MM.1S (cell line): ENCODE measurements around the gene TMEM106C.

Source experiments
- DNase-seq: peaks from one replicate; pipeline ENCODE4 v3.0.0-alpha.2; 2015
- H2AFZ ChIP-seq: fragments of 300-600 bp; sonication (generic); 2 replicates; pipeline ENCODE4 v1.6.0; 2016; ENCODE audit warnings: antibody characterized with exemption, low read length
- H3F3A ChIP-seq: fragments of 300-600 bp; sonication (generic); 2 replicates; pipeline ENCODE4 v1.6.1; 2016; ENCODE audit warnings: mild to moderate bottlenecking, antibody characterized with exemption, low read length, moderate library complexity, mixed read lengths; ENCODE audit not compliant: insufficient read depth
- H3K27ac ChIP-seq: fragments of 300-600 bp; sonication (generic); 2 replicates; pipeline ENCODE4 v1.5.1; 2016; ENCODE audit warnings: mild to moderate bottlenecking, low read length
- H3K27me3 ChIP-seq: fragments of 300-600 bp; sonication (generic); replicated peaks from 2 replicates; pipeline ENCODE4 v1.6.0; 2016; ENCODE audit warnings: low read length; ENCODE audit not compliant: insufficient read depth
- H3K36me3 ChIP-seq: fragments of 300-600 bp; sonication (generic); replicated peaks from 2 replicates; pipeline ENCODE4 v1.6.1; 2016; ENCODE audit warnings: mild to moderate bottlenecking, low read length, mixed read lengths; ENCODE audit not compliant: insufficient read depth
- H3K4me1 ChIP-seq: fragments of 300-600 bp; sonication (generic); 2 replicates; pipeline ENCODE4 v1.6.1; 2016; ENCODE audit warnings: low read length, mixed read lengths
- H3K4me2 ChIP-seq: fragments of 300-600 bp; sonication (generic); 2 replicates; pipeline ENCODE4 v1.6.0; 2016; ENCODE audit warnings: low read depth, low read length
- H3K4me3 ChIP-seq: fragments of 300-600 bp; sonication (generic); 2 replicates; pipeline ENCODE4 v1.5.1; 2016; ENCODE audit warnings: low read length, mixed read lengths
- H3K79me2 ChIP-seq: fragments of 300-600 bp; sonication (generic); 2 replicates; pipeline ENCODE4 v1.6.1; 2016; ENCODE audit warnings: mixed run types, low read length, mixed read lengths
- H3K9ac ChIP-seq: fragments of 300-600 bp; sonication (generic); 2 replicates; pipeline ENCODE4 v1.6.1; 2016; ENCODE audit warnings: low read length, mixed read lengths
- H3K9me2 ChIP-seq: fragments of 300-600 bp; sonication (generic); replicated peaks from 2 replicates; pipeline ENCODE4 v1.6.1; 2016; ENCODE audit warnings: mild to moderate bottlenecking, low read length, mixed read lengths; ENCODE audit not compliant: insufficient read depth
- H3K9me3 ChIP-seq: fragments of 300-600 bp; sonication (generic); replicated peaks from 2 replicates; pipeline ENCODE4 v1.6.1; 2016; ENCODE audit warnings: mild to moderate bottlenecking, low read length, mixed read lengths; ENCODE audit not compliant: insufficient read depth
- H4K20me1 ChIP-seq: fragments of 300-600 bp; sonication (generic); 2 replicates; pipeline ENCODE4 v1.6.1; 2016; ENCODE audit warnings: mild to moderate bottlenecking, low read length, moderate library complexity, mixed read lengths; ENCODE audit not compliant: insufficient read depth
- CTCF ChIP-seq: fragments of 300-600 bp; sonication (generic); IDR thresholded peaks from 2 replicates; pipeline ENCODE4 v1.5.1; 2016; ENCODE audit warnings: antibody characterized with exemption, low read length, mixed read lengths
- EZH2 ChIP-seq: fragments of 300-600 bp; sonication (generic); optimal IDR thresholded peaks from 2 replicates; pipeline ENCODE3; 2017; ENCODE audit warnings: low read depth, mild to moderate bottlenecking, antibody characterized with exemption, low read length, mixed read lengths
- EZH2phosphoT487 ChIP-seq: fragments of 300-600 bp; sonication (generic); IDR thresholded peaks from 2 replicates; pipeline ENCODE4 v1.6.1; 2018; ENCODE audit warnings: antibody characterized with exemption, low read length

The TMEM106C gene

GRCh38 chr12:47947341-47947740 is 16.1 kb upstream of the TMEM106C start:
- Histone ChIP-seq H3K9me2 (no peaks in the 10 kb centered on the region), H3K4me3 (no peak overlapping the region), H3K79me2 (no peaks in the 10 kb centered on the region), H3F3A (no peaks in the 10 kb centered on the region), H3K9me3 (no peaks in the 10 kb centered on the region), H3K4me1 (0 out of 2 replicates have a peak, but pooled peaks cover 2% of the 10 kb centered on the region), H3K4me2 (no peak overlapping the region), H3K27me3 (no peaks in the 10 kb centered on the region), H4K20me1 (no peaks in the 10 kb centered on the region), H3K27ac (no peak overlapping the region), H3K9ac (no peak overlapping the region), H2AFZ (no peak overlapping the region), H3K36me3 (no peaks in the 10 kb centered on the region)
- TF ChIP-seq EZH2, result no peak
- no peak for TF ChIP-seq EZH2phosphoT487
- no peak for TF ChIP-seq CTCF
- DNase-seq, result no peak

- H3K36me3 ChIP-seq, result no peaks in the 10 kb centered on the region
- peak; percentile 58 for DNase-seq
- H3K27me3 ChIP-seq, result no peaks in the 10 kb centered on the region
- H3K9me2 ChIP-seq, result no peaks in the 10 kb centered on the region
- peak overlapping the region; percentile 26; the same call in 1 of the 2 replicates for H3K4me3 ChIP-seq
- no peaks in the 10 kb centered on the region for H3K9me3 ChIP-seq
- H3K4me1 ChIP-seq, result 0 out of 2 replicates have a peak, but pooled peaks cover 2% of the 10 kb centered on the region
- peak overlapping the region; percentile 90 for H2AFZ ChIP-seq
- H3K9ac ChIP-seq, result peak overlapping the region; percentile 25; the same call in 1 of the 2 replicates
- no peaks in the 10 kb centered on the region for H3F3A ChIP-seq
- no peak overlapping the region for H3K27ac ChIP-seq
- no peaks in the 10 kb centered on the region for H4K20me1 ChIP-seq
- H3K4me2 ChIP-seq, result peak overlapping the region; percentile 67
- H3K79me2 ChIP-seq, result no peaks in the 10 kb centered on the region
- TF ChIP-seq CTCF, result peak; percentile 92
- TF ChIP-seq EZH2, result no peak
Observed at GRCh38 chr12:47949441-47950341, 13.7 kb upstream of the TMEM106C start.

- TF ChIP-seq EZH2phosphoT487 (no peak), EZH2 (no peak), CTCF (no peak)
- Histone ChIP-seq H3K4me1 (0 out of 2 replicates have a peak, but pooled peaks cover 2% of the 10 kb centered on the region), H3K9me3 (no peaks in the 10 kb centered on the region), H3K4me3 (no peak overlapping the region), H3K36me3 (no peaks in the 10 kb centered on the region), H3K9ac (no peak overlapping the region), H3K27me3 (no peaks in the 10 kb centered on the region), H4K20me1 (no peaks in the 10 kb centered on the region), H3F3A (no peaks in the 10 kb centered on the region), H3K4me2 (no peak overlapping the region), H3K27ac (no peak overlapping the region), H3K79me2 (no peaks in the 10 kb centered on the region), H3K9me2 (no peaks in the 10 kb centered on the region), H2AFZ (no peak overlapping the region)
- DNase-seq, result no peak
Observed at GRCh38 chr12:47950856-47951468, 12.4 kb upstream of the TMEM106C start.
